GM12892 (cell line): ENCODE measurements around the gene FAHD1.

Source experiments
- POLR2A ChIP-seq: IDR thresholded peaks from 2 replicates; pipeline ENCODE4 v1.6.1; 2011; ENCODE audit warnings: low read depth, low read length, control low read depth
- POLR2AphosphoS5 ChIP-seq: IDR thresholded peaks from 2 replicates; pipeline ENCODE4 v1.6.1; 2011; ENCODE audit warnings: low read depth, low read length, control low read depth

DNA sequence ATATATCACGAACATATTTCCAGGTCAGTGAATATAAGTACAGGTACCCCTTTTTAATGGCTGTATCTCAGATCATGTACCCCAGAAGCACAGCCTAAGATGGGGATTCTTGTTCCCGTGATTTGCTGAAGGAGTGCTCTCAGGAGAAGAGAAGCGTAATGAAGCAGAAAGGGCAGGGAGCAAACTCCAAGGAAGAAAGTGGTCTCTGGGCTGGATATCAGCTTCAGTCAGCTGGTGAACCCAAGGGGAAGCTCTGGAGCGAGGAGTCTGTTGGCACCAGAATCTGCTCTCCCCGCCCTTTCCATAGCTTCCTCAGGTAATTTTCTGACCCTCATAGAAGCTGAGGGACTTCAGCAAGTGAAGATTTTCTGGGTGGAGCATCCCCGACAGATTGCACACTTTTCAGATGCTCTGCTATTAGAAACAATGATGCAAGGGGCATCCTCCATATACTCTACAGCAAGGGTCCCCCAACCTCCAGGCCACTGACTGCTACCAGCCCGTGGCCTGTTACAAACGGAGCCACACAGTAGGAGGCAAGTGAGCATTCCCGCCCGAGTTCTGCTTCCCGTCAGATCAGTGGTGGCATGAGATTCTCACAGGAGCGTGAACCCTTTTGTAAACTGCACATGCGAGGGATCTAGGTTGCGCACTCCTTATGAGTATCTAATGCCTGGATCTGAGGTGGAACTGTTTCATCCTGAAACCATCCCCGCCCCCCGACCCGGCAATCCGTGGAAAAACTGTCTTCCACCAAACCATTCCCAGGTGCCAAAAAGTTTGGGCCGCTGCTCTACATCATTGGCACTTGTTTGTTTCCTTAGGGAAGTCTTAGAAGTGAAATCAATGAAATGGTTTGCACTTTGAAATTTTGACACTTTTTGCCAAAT, 4.4 kb downstream of the FAHD1 start:
- TF ChIP-seq POLR2A: no peak
- TF ChIP-seq POLR2AphosphoS5: no peak
